Panc1 (cell line): ENCODE measurements around the gene TAOK1.

ENCODE experiments used
- CTCF ChIP-seq: fragments of 450-650 bp; IDR thresholded peaks from 2 replicates; pipeline ENCODE4 v1.5.1; 2017; ENCODE audit warnings: mild to moderate bottlenecking
- POLR2AphosphoS5 ChIP-seq: IDR thresholded peaks from 2 replicates; pipeline ENCODE4 v1.6.1; 2012; ENCODE audit warnings: mild to moderate bottlenecking, low read depth, low read length, moderate library complexity
- SIN3A ChIP-seq: IDR thresholded peaks from 2 replicates; pipeline ENCODE4 v1.6.1; 2012; ENCODE audit warnings: low read depth, mild to moderate bottlenecking, low read length, moderate library complexity, borderline replicate concordance; ENCODE audit not compliant: insufficient read depth

GRCh38 chr17:29562615-29563014 is 172.5 kb downstream of the TAOK1 start:
- TF ChIP-seq CTCF (no peak), POLR2AphosphoS5 (no peak), SIN3A (no peak)
